HepG2 (cell line): Measurements from ENCODE around the gene TMC8. TPM values are rescaled to one million over a fixed set of nuclear protein-coding genes. Genes with fewer than 3 reads are reported as not detected.

Experiments
- CBFB ChIP-seq: sonication (generic); formaldehyde crosslinking; IDR thresholded peaks from 2 replicates; pipeline ENCODE4 v1.4.0; 2020; ENCODE audit warnings: missing genetic modification reagents
- ESRRA ChIP-seq: sonication (generic); formaldehyde crosslinking; IDR thresholded peaks from 2 replicates; pipeline ENCODE4 v1.5.1; 2020; ENCODE audit warnings: mild to moderate bottlenecking, low read depth, missing genetic modification reagents
- GABPB1 ChIP-seq: IDR thresholded peaks from 2 replicates; pipeline ENCODE4 v1.6.1; 2016; ENCODE audit warnings: mild to moderate bottlenecking, missing genetic modification reagents, moderate library complexity, missing compliant biosample characterization
- MYPOP ChIP-seq: sonication (generic); formaldehyde crosslinking; IDR thresholded peaks from 2 replicates; pipeline ENCODE4 v1.8.1; 2023; ENCODE audit warnings: mild to moderate bottlenecking, moderate library complexity, missing genetic modification reagents
- RBM22 ChIP-seq: fragments of 200-400 bp; formaldehyde crosslinking; optimal IDR thresholded peaks from 2 replicates; pipeline ENCODE3; 2017; ENCODE audit warnings: mild to moderate bottlenecking, low read length, moderate library complexity
- RERE ChIP-seq: IDR thresholded peaks from 2 replicates; pipeline ENCODE4 v1.6.1; 2016; ENCODE audit warnings: low read depth, missing genetic modification reagents, missing compliant biosample characterization
- SNAPC4 ChIP-seq: sonication (generic); formaldehyde crosslinking; IDR thresholded peaks from 2 replicates; pipeline ENCODE4 v1.4.0; 2020; ENCODE audit warnings: mild to moderate bottlenecking, missing genetic modification reagents
- TBL1XR1 ChIP-seq: fragments of 150-350 bp; IDR thresholded peaks from 2 replicates; pipeline ENCODE4 v1.6.1; 2014; ENCODE audit warnings: borderline replicate concordance, low read length; ENCODE audit not compliant: partially characterized antibody
- ZNF180 ChIP-seq: sonication (generic); formaldehyde crosslinking; IDR thresholded peaks from 2 replicates; pipeline ENCODE4 v1.4.0; 2020; ENCODE audit warnings: low read depth, missing genetic modification reagents, borderline replicate concordance
- ZNF329 ChIP-seq: sonication (generic); formaldehyde crosslinking; IDR thresholded peaks from 2 replicates; pipeline ENCODE4 v1.9.0; 2021; ENCODE audit warnings: low read depth, mild to moderate bottlenecking, missing genetic modification reagents
- ZNF343 ChIP-seq: sonication (generic); formaldehyde crosslinking; IDR thresholded peaks from 2 replicates; pipeline ENCODE4 v1.4.0; 2020; ENCODE audit warnings: mild to moderate bottlenecking, missing genetic modification reagents
- ZNF607 ChIP-seq: sonication (generic); formaldehyde crosslinking; IDR thresholded peaks from 2 replicates; pipeline ENCODE4 v1.5.1; 2020; ENCODE audit warnings: missing genetic modification reagents, mild to moderate bottlenecking, borderline replicate concordance
- ZNF672 ChIP-seq: sonication (generic); formaldehyde crosslinking; IDR thresholded peaks from 2 replicates; pipeline ENCODE4 v1.8.1; 2022; ENCODE audit warnings: missing genetic modification reagents
- ZZZ3 ChIP-seq: sonication (generic); formaldehyde crosslinking; IDR thresholded peaks from 2 replicates; pipeline ENCODE4 v1.4.0; 2020; ENCODE audit warnings: missing genetic modification reagents, mild to moderate bottlenecking, borderline replicate concordance
- polyA plus RNA-seq, 8 experiments: library from polyadenylated mRNA; depleted of rRNA in 3 of 8; stranded (reverse) in 7 of 8; unstranded in 1 of 8; fragments of >200 nt; fragmentation: Illumina TruSeq in 4 of 8; extraction: Trizol in 4 of 8; gene quantifications; 2 replicates each; pipeline versions ENCODE4 v1.2.1 to v1.2.3, GENCODE V29; 2011 to 2016; ENCODE audit warnings: low read depth in 4 of 8, missing spikeins in 1 of 8, mixed read lengths in 1 of 8; ENCODE audit not compliant: insufficient read depth in 1 of 8
- total RNA-seq, 5 experiments: library from RNA; depleted of rRNA; stranded (reverse); fragments of >200 nt; fragmentation: Illumina TruSeq; extraction: Trizol; gene quantifications; 2 replicates each; pipeline ENCODE4 v1.2.3, GENCODE V29; 2016; ENCODE audit warnings: low read depth in 1 of 5
- TF ChIP-seq, protein P1 (sequence below): sonication (generic); formaldehyde crosslinking; IDR thresholded peaks from 2 replicates; pipeline ENCODE4 v1.8.0; 2022; ENCODE audit warnings: missing genetic modification reagents, low read depth, mild to moderate bottlenecking, borderline replicate concordance

Gene TMC8
- total and polyA plus RNA-seq, 2 of the 13 experiments (the other 11 are each of a cell fraction or from before 2014, with no cell fraction given): 0.53 to 7.8 TPM

DNA sequence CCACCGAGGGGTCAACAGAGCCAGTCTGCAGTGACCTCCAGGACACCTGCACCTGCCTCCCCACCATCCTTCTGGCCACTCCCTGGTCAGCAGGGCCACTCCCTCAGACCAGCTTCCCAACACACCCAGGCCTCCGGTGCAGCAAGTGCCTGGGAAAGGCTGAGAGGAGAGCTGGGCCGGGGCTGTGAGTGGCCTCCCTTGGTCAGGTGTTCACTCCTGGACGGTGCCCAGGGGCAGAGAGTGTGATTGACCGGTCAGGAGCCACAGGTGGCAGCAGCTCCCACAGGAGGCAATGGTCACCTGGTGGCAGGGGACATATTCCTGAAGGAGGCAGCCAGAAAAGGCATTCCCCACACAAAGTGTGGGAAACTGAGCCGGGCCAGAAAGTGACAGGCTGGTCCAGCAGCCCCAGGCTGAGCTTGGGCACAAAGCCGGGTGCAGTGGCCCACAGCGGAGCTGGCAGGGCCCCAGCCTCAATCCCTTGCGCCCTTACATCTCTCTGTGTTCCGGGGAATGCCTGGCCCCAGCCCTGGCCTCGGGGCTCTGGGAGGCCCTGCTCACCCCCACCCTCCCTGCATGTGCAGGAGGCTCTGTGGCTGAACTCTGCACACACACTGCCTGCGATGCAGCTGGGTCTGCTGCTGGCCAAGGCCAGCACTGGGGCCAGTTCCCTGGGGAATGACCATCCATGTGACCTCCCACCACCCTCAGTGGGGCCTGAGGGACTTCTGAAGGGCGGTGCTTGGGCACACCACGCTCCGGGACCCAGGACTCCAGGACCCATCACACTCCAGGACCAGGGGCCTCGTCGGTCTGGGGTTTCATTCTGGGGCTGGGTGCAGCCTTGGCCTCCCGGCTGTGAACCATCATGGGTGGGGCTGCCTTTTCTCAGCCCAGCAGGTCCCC is 14.4 kb downstream of the TMC8 start (continued):
- TF ChIP-seq SNAPC4 (CRISPR knock-in tag) (peak; percentile 78), ESRRA (CRISPR knock-in tag) (no peak), ZNF607 (CRISPR knock-in tag) (no peak; the same call in 1 of the 2 replicates), ZNF343 (CRISPR knock-in tag) (peak; percentile 71; the same call in 1 of the 2 replicates), ZZZ3 (CRISPR knock-in tag) (no peak; the same call in 1 of the 2 replicates), GABPB1 (CRISPR knock-in tag) (peak; percentile 62; the same call in 1 of the 2 replicates), RBM22 (no peak), ZNF329 (CRISPR knock-in tag) (no peak), ZNF180 (CRISPR knock-in tag) (no peak), ZNF672 (CRISPR knock-in tag) (no peak), TBL1XR1 (no peak), CBFB (CRISPR knock-in tag) (no peak), MYPOP (CRISPR knock-in tag) (peak; percentile 65; the same call in 1 of the 2 replicates), RERE (CRISPR knock-in tag) (no peak)
- TF ChIP-seq, protein P1, sequence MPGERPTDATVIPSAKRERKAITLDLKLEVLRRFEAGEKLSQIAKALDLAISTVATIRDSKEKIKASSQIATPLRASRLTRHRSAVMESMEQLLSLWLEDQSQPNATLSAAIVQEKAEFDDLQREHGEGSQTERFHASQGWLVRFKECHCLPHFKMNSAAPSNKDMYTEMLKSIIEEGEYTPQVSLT (CRISPR knock-in tag): no peak
